C4-2B (cell line): ENCODE results near the gene CEBPE.

ENCODE experiments used
- H3K27ac ChIP-seq: fragments of 450-650 bp; 2 replicates; pipeline ENCODE4 v1.5.1; 2017
- CTCF ChIP-seq: fragments of 450-650 bp; conservative IDR thresholded peaks from 2 replicates; pipeline ENCODE4 v1.5.1; 2017; ENCODE audit warnings: mild to moderate bottlenecking
- ZFX ChIP-seq: fragments of 450-650 bp; IDR thresholded peaks from 2 replicates; pipeline ENCODE4 v1.6.1; 2017

The CEBPE gene

GRCh38 chr14:23078692-23079116 lies 40.4 kb downstream of the CEBPE start:
- no peak overlapping the region for H3K27ac ChIP-seq
- TF ChIP-seq CTCF (no peak), ZFX (no peak)

GRCh38 chr14:23077962-23078361 lies 41.1 kb downstream of the CEBPE start:
- no peak for TF ChIP-seq ZFX
- no peak for TF ChIP-seq CTCF
- no peak overlapping the region for H3K27ac ChIP-seq

GRCh38 chr14:23076785-23077408 lies 42.2 kb downstream of the CEBPE start:
- TF ChIP-seq ZFX (no peak), CTCF (peak; percentile 79)
- H3K27ac ChIP-seq: no peak overlapping the region

GRCh38 chr14:23074906-23075305 lies 44.1 kb downstream of the CEBPE start:
- no peak for TF ChIP-seq ZFX
- no peak for TF ChIP-seq CTCF

GRCh38 chr14:23071921-23072539 lies 47.0 kb downstream of the CEBPE start:
- no peak for TF ChIP-seq CTCF
- no peak for TF ChIP-seq ZFX

More at GRCh38 chr14:23074906-23075305, 44.1 kb downstream of the CEBPE start:
- H3K27ac ChIP-seq: no peak overlapping the region

GRCh38 chr14:23071244-23071920 lies 47.7 kb downstream of the CEBPE start:
- no peak for TF ChIP-seq ZFX
- H3K27ac ChIP-seq: peak overlapping the region; percentile 87

More at GRCh38 chr14:23071921-23072539, 47.0 kb downstream of the CEBPE start:
- peak overlapping the region; percentile 87 for H3K27ac ChIP-seq

- TF ChIP-seq CTCF (no peak), ZFX (no peak)
- peak overlapping the region; percentile 87 for H3K27ac ChIP-seq
These were observed 48.6 kb downstream of the CEBPE start for GRCh38 chr14:23070262-23071129.
